Measurements from ENCODE around the gene CCL3.

- TF ChIP-seq CTCF (IDR thresholded peaks at IDR 0.05; ENCODE audit: low read depth, low read length, missing input control) (no peak), GABPA (IDR thresholded peaks at IDR 0.05 in 1 of 2, conservative IDR thresholded peaks at IDR 0.05 in 1 of 2) (no peak), JUND (IDR thresholded peaks at IDR 0.05) (no peak), MAX (IDR thresholded peaks at IDR 0.05) (no peak), YY1 (IDR thresholded peaks at IDR 0.05) (no peak), RAD21 (IDR thresholded peaks at IDR 0.05) (no peak), REST (IDR thresholded peaks at IDR 0.05) (no peak), SP1 (IDR thresholded peaks at IDR 0.05) (no peak), FOXA1 (IDR thresholded peaks at IDR 0.05) (no peak)
- TF ChIP-seq, protein P1, sequence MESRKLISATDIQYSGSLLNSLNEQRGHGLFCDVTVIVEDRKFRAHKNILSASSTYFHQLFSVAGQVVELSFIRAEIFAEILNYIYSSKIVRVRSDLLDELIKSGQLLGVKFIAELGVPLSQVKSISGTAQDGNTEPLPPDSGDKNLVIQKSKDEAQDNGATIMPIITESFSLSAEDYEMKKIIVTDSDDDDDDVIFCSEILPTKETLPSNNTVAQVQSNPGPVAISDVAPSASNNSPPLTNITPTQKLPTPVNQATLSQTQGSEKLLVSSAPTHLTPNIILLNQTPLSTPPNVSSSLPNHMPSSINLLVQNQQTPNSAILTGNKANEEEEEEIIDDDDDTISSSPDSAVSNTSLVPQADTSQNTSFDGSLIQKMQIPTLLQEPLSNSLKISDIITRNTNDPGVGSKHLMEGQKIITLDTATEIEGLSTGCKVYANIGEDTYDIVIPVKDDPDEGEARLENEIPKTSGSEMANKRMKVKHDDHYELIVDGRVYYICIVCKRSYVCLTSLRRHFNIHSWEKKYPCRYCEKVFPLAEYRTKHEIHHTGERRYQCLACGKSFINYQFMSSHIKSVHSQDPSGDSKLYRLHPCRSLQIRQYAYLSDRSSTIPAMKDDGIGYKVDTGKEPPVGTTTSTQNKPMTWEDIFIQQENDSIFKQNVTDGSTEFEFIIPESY (IDR thresholded peaks at IDR 0.05): no peak
Measured at GRCh38 chr17:36089888-36090836, at the start of gene CCL3.

All from liver (tissue), 3 donors.